Gastrocnemius medialis (tissue), 4 donors: ENCODE results near the gene BCAP31.

Experiments
- CTCF ChIP-seq, 5 experiments: fragments of 450-650 bp in 3 of 5; fragments of 200-600 bp in 2 of 5; sonication (generic) in 2 of 5; IDR thresholded peaks in 4 of 5; conservative IDR thresholded peaks in 1 of 5; 1 replicate in 4 of 5; 2 replicates in 1 of 5; pipeline ENCODE4 v1.5.1; 2016 to 2019; ENCODE audit warnings: antibody characterized with exemption in 5 of 5, mild to moderate bottlenecking in 3 of 5, moderate library complexity in 3 of 5
- POLR2A ChIP-seq, 2 donors: fragments of 450-650 bp; IDR thresholded peaks; one replicate each; pipeline ENCODE4 v1.6.1; 2017; ENCODE audit warnings: antibody characterized with exemption in 2 of 2, mild to moderate bottlenecking in 2 of 2, moderate library complexity in 2 of 2

- TF ChIP-seq POLR2A (IDR thresholded peaks at IDR 0.05): no peak
- no peak for TF ChIP-seq CTCF (IDR thresholded peaks at IDR 0.05 in 4 of 5, conservative IDR thresholded peaks at IDR 0.05 in 1 of 5)
Observed at GRCh38 chrX:153700376-153700945, 23.7 kb downstream of the BCAP31 start.
